HG03175 (cell line): ENCODE data around the gene DENND2D.

ENCODE experiments used
- ATAC-seq: cut with Tn5 transposase; IDR thresholded peaks from one replicate; pipeline ENCODE4 v1.9.1; 2021; ENCODE audit warnings: mild to moderate bottlenecking, moderate library complexity; ENCODE audit not compliant: unreplicated experiment

DENND2D gene, protein sequence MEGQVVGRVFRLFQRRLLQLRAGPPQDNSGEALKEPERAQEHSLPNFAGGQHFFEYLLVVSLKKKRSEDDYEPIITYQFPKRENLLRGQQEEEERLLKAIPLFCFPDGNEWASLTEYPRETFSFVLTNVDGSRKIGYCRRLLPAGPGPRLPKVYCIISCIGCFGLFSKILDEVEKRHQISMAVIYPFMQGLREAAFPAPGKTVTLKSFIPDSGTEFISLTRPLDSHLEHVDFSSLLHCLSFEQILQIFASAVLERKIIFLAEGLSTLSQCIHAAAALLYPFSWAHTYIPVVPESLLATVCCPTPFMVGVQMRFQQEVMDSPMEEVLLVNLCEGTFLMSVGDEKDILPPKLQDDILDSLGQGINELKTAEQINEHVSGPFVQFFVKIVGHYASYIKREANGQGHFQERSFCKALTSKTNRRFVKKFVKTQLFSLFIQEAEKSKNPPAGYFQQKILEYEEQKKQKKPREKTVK

GRCh38 chr1:111199881-111200801, at the start of gene DENND2D:
Gene DENND2D (minus strand): TSS chr1:111200646. CDS start chr1:111200459, 187 bp downstream.
- ATAC-seq = no peak

DNA sequence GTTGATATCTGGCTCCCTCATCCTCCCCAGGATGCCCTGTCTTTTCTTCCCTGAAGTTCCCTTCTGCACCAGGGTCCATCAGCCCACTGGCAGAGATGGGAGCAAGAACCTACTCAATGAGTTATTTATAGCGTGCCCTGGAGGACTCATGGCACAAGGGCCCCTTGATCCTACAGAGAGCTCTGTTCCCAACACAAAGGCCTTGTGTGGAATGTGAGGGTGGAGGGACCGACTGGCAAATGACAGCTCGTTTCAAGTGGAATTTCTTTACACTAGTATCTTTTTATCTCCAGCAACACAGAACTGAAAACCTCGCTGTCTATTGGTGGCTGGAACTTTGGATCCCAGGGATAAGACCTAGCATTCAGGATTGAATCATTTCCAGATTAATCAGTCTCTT, 49.5 kb upstream of the DENND2D start:
- ATAC-seq = no peak

GRCh38 chr1:111247125-111247838, 46.8 kb upstream of the DENND2D start:
- no peak for ATAC-seq

- no peak for ATAC-seq
Measured at GRCh38 chr1:111242805-111243523, 42.5 kb upstream of the DENND2D start.

DNA sequence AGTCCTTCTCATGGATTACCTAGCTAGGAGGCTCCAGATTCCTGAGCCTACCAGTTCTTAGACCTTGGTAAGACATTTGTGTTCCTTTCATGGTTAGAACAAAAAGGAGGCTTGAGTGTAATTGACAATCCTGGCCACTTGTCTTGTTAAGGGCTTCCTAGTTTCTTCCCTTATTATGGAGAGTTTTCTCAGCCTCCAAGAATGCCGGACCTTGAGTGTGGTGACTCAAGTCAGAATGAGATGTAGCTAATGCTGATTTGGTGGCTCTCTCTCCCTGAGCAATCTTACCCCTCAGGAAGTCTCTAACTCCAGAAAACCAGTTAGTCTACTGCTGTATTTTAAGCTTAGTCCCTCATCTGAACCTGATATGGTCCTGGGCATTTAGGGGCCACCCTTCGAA, 41.4 kb upstream of the DENND2D start:
- ATAC-seq = no peak

DNA sequence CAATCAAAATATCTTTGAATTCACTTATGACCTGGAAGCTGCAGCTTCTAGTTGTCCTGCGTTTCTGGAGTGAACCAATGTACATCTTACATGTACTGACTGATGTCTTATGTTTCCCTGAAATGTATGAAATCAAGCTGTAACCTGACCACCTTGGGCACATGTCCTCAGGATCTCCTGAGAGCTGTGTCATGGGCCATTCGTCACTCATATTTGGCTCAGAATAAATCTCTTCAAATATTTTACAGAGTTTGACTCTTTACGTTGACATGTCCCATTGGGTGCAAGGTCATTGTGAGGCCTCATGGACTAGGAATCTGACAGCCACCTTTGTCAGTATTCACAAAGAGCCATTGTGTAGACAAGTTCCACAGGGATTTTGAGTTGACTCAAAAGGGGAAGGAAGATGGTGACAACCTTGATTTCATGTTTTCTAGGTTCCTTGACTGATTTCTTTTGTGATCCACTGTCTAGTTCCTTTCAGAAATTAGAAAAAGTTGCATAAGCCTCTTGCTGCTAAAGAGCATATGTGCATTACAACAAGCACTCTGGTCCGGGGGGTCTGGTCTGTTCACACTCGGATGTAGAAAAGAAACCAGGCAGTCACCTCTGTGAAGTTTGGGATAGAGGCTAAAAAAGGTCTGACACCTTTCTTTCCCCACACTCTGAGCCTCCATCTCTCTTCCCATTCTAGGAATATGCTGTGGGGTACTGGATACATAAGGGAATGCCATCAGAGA, 37.8 kb upstream of the DENND2D start:
- no peak for ATAC-seq

GRCh38 chr1:111236806-111237205, 36.4 kb upstream of the DENND2D start:
- no peak for ATAC-seq

- no peak for ATAC-seq
Measured at GRCh38 chr1:111236379-111236778, 35.9 kb upstream of the DENND2D start.

GRCh38 chr1:111234866-111235265, 34.4 kb upstream of the DENND2D start:
- no peak for ATAC-seq

DNA sequence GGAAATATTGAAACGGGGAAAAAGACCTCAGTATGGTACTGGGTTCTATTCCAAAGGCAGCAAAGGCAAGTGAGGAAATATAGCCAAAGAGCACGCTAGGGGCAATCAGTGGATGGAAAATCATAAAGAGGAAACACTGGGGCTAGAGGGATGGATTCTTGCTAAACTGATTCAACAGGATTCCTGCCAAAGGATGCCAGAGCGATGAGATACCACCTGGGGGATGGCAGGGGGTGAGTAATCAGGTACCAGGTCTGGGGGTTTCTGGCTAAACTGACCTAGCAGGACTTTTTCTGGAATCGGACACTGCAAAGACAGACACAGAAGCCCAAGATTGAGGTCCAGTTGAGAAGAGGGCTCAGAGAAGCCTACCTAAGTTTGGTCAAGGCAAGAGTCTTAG, 33.8 kb upstream of the DENND2D start:
- ATAC-seq = no peak

- no peak for ATAC-seq
Measured at GRCh38 chr1:111232134-111232533, 31.7 kb upstream of the DENND2D start.

GRCh38 chr1:111228748-111229126, 28.3 kb upstream of the DENND2D start:
- no peak for ATAC-seq

GRCh38 chr1:111227851-111228747, 27.7 kb upstream of the DENND2D start:
- ATAC-seq = no peak

- ATAC-seq = no peak
Measured at GRCh38 chr1:111227434-111227833, 27.0 kb upstream of the DENND2D start, which contains the start of gene CHI3L2. Gene CHI3L2 (plus strand): TSS chr1:111227713. CDS start chr1:111227730, 17 bp downstream.

- no peak for ATAC-seq
Measured at GRCh38 chr1:111225717-111226400, 25.4 kb upstream of the DENND2D start.

GRCh38 chr1:111225091-111225490, 24.6 kb upstream of the DENND2D start:
- no peak for ATAC-seq

- ATAC-seq = no peak
Measured at GRCh38 chr1:111223126-111223685, 22.8 kb upstream of the DENND2D start.
